ENCODE data around the gene NGFR. TPM values are rescaled to one million over a fixed set of nuclear protein-coding genes. Genes with fewer than 3 reads are reported as not detected.

Gene NGFR
- total RNA-seq, 1 donor from 2014 or later, result 8.9 TPM

GRCh38 chr17:49518346-49519078, 23.4 kb downstream of the NGFR start:
- Histone ChIP-seq H3K36me3 (no peaks in the 10 kb centered on the region), H3K27me3 (ENCODE audit: low read depth) (peaks cover 11% of the 10 kb centered on the region), H3K4me3 (no peak overlapping the region), H3K9me3 (replicated peaks) (no peaks in the 10 kb centered on the region), H3K27ac (replicated peaks) (no peak overlapping the region), H3K4me1 (peaks cover 33% of the 10 kb centered on the region)
- no peak for TF ChIP-seq CTCF (IDR thresholded peaks at IDR 0.05; ENCODE audit: borderline replicate concordance)
- intact Hi-C loops (cut with micrococcal nuclease), result no loop called here
- DNase-seq, result no peak

GRCh38 chr17:49519781-49520180, 24.7 kb downstream of the NGFR start:
- no peak overlapping the region for H3K4me3 ChIP-seq
- intact Hi-C loops (cut with micrococcal nuclease), result no loop called here
- H3K27me3 ChIP-seq (ENCODE audit: low read depth), result peaks cover 11% of the 10 kb centered on the region
- no peaks in the 10 kb centered on the region for H3K36me3 ChIP-seq
- peak overlapping the region; percentile 22 for H3K27ac ChIP-seq (replicated peaks)
- peaks cover 26% of the 10 kb centered on the region for H3K4me1 ChIP-seq
- TF ChIP-seq CTCF (IDR thresholded peaks at IDR 0.05; ENCODE audit: borderline replicate concordance), result no peak
- DNase-seq, result peak; percentile 48
- H3K9me3 ChIP-seq (replicated peaks), result no peaks in the 10 kb centered on the region

- H3K36me3 ChIP-seq, result no peaks in the 10 kb centered on the region
- no peak for DNase-seq
- peaks cover 19% of the 10 kb centered on the region for H3K4me1 ChIP-seq
- H3K9me3 ChIP-seq (replicated peaks), result no peaks in the 10 kb centered on the region
- H3K27ac ChIP-seq (replicated peaks), result peak overlapping the region; percentile 36
- H3K27me3 ChIP-seq (ENCODE audit: low read depth), result peaks cover 11% of the 10 kb centered on the region
- no peak for TF ChIP-seq CTCF (IDR thresholded peaks at IDR 0.05; ENCODE audit: borderline replicate concordance)
- intact Hi-C loops (cut with micrococcal nuclease), result no loop called here
- H3K4me3 ChIP-seq, result no peak overlapping the region
Observed at GRCh38 chr17:49520386-49521087, 25.4 kb downstream of the NGFR start.

GRCh38 chr17:49521088-49521450, 26.0 kb downstream of the NGFR start:
- H3K9me3 ChIP-seq (replicated peaks), result no peaks in the 10 kb centered on the region
- DNase-seq, result no peak
- no peaks in the 10 kb centered on the region for H3K36me3 ChIP-seq
- H3K27me3 ChIP-seq (ENCODE audit: low read depth), result peaks cover 14% of the 10 kb centered on the region
- TF ChIP-seq CTCF (IDR thresholded peaks at IDR 0.05; ENCODE audit: borderline replicate concordance), result no peak
- intact Hi-C loops (cut with micrococcal nuclease), result no loop called here
- peaks cover 13% of the 10 kb centered on the region for H3K4me1 ChIP-seq
- H3K4me3 ChIP-seq, result no peak overlapping the region
- peak overlapping the region; percentile 36 for H3K27ac ChIP-seq (replicated peaks)

GRCh38 chr17:49521471-49522356, 26.6 kb downstream of the NGFR start:
- H3K27ac ChIP-seq (replicated peaks), result peak overlapping the region; percentile 36
- DNase-seq, result no peak

More at GRCh38 chr17:49521471-49522356, 26.6 kb downstream of the NGFR start:
- Histone ChIP-seq H3K9me3 (replicated peaks) (no peaks in the 10 kb centered on the region), H3K36me3 (no peaks in the 10 kb centered on the region), H3K4me1 (peaks cover 7% of the 10 kb centered on the region), H3K4me3 (no peak overlapping the region), H3K27me3 (ENCODE audit: low read depth) (peaks cover 20% of the 10 kb centered on the region)
- intact Hi-C loops (cut with micrococcal nuclease), result no loop called here
- TF ChIP-seq CTCF (IDR thresholded peaks at IDR 0.05; ENCODE audit: borderline replicate concordance), result no peak
